Measurements from ENCODE around the gene PPP2CA.
"Not testable (repeated sequence)": the region's sequence is repeated elsewhere in the genome, so short reads cannot be mapped to it uniquely, and the experiment has no call there.

PPP2CA gene

DNA sequence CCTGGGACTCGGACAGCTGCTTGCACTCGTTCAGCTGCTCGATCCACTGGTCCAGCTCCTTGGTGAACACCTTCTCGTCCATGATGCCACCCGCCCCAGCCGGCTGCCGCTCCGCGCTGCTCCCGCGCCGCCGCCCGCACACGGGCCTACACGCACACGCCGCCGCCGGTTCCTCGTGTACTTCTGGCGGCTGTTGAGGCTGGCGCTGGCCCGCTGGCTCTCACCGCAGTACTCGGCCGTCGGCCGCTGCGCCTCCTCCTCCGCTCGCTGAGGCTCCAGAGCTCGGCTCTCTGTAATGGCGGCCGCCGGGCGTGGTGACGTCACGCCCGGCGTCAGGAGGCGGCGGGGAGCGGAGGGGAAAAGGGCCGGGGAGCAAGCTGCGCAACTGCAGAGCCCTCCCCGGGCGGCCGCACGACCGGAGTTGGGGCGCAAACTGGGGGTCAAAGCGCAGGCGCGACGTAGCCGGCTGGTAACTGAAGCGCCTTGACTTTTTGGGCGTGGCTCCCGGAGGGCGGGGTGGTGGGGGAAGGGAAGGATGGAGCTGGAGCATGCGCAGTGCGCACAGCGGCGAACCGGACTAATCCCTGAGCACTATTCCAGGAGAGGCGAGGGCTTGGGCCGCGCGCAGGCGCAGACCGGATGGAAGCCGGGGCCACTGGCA is at the start of gene PPP2CA:
Gene PPP2CA, minus strand, starts transcription at position 294 of the 661 bp plus-strand sequence. Its CDS starts 212 bp downstream, at position 82.
- peak; percentile 99 for DNase-seq

DNA sequence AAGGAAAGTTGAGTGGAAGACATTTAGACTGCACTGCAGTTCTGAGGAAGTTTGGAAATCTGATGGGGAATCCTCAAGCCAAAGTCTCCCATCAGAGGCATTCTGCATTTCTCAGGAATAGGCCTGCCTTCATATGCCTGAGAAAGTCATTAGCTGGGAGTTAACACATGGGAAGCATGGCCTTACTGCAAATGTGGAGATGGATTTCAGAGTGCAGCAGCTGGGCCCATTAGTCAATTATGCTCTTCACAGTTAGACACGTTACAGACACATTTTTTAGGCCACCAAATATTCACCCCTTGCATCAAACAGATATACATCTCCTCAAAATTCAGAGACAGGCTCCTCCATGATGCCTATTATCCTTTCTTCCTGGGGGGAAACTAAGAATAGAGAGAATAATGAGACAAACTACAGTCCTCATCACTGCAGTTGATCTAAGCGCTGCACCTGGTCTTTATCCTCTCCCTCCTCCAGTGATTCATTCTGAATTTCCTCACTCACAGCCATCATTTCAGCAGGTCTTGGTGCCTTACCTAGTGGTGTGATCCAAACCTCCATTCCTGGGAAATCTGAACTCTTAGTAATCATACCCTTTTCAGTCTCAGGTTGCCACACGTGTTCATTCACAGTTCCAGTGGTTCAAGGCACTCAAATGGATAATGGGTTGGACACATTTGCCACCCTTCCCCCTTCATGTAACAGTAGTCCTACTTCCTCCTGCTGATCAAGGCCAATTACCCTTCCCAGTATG is 47.9 kb upstream of the PPP2CA start:
- DNase-seq = no peak

DNA sequence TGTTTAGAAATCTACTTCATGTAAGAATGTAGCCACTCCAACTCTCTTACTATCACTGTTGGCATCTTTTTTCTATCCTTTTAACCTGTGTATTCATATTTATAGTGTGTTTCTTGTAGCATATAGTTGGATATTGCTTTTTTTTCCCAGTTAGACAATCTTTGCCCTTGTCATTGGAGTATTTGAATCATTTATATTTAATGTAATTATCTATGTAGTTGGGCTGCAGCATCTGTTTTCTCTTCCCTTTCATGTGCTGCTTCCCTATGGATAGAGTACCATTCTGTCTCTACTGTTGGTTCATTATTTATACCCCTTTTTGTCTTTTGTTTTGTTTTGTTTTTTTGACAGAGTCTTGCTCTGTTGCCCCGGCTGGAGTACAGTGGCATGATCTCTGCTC is 45.2 kb upstream of the PPP2CA start:
- no peak for DNase-seq

DNA sequence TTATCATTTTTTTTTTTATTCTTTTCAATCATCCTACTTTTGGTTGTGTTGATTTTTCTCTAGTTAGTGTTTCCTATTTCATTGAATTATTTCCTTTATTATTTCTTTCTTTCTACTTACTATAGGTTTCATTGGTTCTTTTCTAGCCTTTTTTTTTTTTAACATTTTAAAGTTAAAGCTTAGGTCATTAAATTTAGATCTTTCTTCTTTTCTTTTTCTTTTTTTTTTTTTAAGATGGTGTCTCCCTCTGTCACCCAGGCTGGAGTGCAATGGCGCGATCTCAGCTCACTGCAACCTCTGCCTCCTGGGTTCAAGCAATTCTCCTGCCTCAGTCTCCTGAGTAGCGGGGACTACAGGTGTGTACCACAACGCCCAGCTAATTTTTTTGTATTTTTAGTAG is 43.0 kb upstream of the PPP2CA start:
- DNase-seq = no peak

DNA sequence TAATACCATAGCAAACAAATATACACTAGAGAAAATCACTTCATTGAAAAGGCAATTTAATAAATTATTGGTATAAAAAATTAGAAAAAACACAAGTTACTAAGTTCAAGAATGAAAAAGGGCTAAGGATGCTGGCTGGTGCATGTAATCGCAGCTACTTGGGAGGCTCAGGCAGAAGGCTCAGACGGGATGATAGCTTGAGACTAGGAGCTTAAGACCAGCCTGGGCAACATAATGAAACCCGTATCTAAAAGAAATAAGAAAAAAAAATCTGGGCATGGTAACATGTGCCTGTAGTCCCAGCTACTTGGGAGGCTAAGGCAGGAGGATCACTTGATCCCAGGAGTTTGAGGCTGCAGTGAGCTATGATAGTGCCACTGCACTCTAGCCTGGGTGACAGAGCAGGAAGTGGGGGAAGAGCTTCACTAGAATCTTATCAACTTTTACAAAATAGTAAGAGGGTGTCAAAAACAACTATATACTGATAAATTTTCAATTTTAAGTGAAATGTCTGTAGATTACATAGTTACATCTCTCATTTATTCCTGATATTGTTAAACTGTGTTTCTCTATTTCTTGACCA is 42.2 kb upstream of the PPP2CA start:
- no peak for DNase-seq

DNA sequence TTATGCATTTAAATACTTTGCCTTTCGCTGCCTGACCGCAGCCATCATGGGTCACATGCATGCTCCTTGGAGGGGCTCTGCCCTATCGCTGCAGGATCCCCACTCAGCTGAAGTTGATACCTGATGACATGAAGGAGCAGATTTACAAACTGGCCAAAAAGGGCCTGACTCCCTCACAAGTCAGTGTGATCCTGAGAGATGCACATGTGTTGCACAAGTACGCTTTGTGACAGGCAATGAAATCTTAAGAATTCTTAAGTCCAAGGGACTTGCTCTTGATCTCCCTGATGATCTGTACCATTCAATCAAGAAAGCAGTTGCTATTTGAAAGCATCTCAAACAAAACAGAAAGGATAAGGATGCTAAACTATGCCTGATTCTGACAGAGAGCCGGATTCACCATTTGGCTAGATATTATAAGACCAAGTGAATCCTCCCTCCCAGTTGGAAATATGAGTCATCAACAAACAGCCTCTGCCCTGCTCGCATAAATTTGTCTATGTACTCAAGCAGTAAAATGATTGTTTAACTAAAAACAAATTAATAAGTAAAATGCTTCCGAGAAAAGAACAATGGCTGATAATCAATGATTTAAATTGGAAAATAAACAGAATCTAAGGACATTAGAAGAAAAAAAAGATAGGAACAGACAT is 41.6 kb upstream of the PPP2CA start:
- DNase-seq = no peak

DNA sequence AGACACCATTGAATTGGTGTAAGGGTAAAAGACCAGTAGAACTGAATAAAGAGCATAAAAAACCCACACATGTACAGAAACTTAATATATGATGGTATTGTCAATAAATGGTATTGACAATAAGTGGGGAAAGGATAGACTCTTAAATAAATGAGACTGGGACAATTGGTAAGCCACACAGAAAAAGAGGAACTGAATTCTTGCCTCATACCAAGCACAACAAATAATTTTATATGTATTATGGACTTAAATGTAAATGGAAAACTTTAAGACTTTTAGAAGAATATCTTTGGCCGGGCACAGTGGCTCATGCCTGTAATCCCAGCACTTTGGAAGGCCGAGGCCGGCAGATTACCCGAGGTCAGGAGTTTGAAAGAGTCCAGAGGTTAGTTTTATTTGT is 37.9 kb upstream of the PPP2CA start:
- DNase-seq = no peak

DNA sequence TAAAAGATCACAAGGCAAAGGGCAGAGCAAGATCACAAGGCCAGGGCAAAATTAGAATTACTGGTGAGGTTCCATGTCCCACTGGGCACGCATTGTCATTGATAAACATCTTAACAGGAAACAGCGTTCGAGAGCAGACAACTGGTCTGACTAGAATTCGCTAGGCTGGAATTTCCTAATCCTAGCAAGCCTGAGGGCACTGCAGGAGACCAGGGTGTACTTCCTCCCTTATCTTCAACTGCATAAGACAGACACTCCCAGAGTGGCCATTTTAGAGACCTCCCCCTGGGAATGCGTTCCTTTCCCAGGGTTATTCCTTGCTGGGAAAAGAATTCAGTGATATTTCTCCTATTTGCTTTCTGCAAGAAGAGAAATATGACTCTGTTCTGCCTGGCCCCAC is 36.8 kb upstream of the PPP2CA start:
- not testable (repeated sequence) for DNase-seq

DNA sequence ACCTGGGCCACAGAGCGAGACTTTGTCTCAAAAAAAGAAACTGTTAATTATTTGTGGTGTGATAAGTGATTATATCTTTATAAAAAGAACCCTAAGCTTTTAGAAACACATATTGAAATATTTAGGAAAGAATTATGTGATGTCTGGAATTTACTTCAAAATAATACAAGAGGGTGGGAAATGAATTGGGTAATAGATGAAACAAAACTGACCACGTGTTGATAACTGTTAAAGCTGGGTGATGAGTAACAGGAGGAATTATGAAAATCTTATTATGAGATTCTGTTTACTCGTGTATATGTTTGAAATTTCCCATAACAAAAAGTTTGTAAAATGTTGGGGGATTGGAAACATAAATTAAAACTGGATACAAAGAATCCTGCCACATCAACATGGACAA is 33.0 kb upstream of the PPP2CA start:
- DNase-seq = no peak

DNA sequence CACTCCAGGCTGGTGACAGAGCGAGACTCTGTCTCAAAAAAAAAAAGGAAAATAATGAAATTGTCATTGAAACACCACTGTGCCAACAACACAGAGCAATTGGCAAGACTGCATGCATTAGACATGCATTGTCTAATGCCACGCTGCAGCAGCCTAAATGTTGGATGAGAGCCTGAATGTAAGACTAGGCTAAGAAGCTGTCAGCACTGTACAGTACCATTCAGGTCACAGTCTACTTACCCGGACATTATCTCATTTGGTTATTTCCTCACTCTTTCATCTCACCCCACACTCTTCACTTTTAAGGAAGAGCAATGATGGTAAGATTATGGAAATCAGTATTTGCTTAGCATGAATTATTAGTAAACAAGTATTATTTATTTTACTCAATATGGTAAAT is 31.3 kb upstream of the PPP2CA start:
- DNase-seq = no peak

DNA sequence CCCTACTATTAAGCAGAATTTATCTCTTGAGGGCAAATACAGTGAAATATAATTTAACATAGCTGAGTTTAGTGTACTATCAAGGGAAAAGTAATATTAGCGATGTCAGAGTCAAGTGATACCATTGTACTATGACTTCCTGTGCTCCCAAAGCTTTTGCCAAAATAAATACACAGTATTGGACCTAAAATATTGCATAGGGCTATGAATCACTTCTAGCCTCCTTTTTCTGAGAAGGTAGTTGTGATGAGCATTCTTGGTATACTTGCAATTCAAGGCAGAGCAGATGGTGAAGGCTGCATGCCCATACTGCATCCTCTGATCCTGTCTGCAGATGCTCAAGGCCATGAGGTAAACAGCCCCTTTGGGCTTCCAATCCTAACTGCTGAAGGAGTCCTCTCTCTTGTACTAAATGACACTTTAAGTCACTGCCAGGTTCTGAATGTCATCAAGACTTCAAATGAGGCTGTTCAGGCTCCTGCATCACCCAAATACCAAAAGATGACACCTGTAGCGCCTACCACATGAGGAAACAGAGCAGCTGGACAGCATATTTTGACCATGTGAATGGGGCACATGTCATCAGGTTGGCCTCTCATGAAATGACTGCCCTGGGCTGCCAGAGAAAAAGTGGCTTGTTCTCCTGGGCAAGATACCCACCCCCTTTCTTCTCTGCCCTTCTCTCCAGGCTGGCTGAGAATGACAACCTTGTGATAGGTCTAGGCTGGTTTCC is 29.7 kb upstream of the PPP2CA start:
- no peak for DNase-seq

DNA sequence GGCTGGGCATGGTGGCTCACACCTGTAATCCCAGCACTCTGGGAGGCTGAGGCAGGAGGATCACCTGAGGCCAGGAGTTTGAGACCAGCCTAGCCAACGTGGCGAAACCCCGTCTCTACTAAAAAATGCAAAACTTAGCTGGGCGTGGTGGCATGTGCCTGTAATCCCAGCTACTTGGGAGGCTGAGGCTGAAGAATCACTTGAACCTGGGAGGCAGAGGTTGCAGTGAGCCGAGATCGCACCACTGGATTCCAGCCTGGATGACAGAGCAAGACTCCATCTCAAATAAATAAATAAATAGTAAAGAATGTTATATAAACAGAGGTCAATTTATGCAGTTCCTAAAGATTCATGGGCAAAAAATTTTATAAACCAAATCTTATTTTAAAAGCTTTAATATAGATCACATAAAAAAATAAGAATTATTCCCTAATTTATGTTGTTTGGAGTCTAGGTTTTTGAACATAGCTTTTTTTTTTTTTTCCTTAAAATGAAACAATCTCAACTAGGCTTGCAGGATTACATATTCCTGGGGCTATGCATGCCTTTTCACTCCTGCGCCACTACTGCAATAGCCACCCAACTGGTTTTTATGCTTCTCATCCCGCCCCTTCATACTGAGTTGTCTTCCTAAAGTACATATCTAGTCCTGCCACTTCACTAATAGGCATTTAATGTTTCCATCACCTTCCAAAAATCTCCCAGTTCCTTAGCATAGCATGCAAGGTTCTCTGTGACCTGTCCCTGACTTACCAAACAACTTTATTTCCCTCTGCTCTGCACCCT is 27.7 kb upstream of the PPP2CA start:
- DNase-seq = not testable (repeated sequence)

DNA sequence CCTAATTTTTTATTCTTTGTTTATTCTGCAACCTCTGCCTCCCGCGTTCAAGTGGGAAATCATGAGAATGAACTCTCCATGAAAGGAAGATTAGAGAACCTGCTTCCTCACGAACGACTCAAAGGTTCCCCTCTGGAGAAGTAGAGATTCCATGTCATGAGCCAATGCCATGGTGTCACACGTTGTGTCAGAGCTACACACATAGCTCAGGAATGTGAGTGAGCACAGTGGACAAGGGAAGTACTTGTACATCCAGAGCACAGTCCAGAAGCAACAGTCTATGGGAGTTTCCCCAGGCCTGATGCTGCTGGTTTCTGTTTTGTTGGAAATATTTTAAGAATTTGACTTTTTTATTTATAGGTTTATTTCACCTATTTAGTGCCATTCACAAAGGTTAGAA is 26.8 kb upstream of the PPP2CA start:
- DNase-seq = no peak

DNA sequence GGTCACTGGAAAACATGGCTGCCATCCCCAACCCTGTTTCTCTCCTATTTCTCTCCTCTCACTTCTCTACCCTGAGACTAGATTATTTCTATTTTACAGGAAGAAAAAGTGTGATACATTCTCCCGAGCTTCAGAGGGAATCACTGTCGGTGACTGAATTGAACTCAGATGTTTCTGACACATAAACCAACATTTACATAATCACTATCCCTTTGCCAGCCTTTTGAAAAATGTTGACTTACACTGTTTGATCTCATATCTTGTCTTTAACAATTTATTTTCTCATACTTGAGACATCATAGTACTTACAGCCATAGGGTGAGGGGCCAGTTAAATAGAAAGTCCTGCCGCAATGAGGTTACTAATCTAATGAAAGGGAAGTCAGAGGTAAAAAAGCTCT is 25.1 kb upstream of the PPP2CA start:
- DNase-seq = no peak

DNA sequence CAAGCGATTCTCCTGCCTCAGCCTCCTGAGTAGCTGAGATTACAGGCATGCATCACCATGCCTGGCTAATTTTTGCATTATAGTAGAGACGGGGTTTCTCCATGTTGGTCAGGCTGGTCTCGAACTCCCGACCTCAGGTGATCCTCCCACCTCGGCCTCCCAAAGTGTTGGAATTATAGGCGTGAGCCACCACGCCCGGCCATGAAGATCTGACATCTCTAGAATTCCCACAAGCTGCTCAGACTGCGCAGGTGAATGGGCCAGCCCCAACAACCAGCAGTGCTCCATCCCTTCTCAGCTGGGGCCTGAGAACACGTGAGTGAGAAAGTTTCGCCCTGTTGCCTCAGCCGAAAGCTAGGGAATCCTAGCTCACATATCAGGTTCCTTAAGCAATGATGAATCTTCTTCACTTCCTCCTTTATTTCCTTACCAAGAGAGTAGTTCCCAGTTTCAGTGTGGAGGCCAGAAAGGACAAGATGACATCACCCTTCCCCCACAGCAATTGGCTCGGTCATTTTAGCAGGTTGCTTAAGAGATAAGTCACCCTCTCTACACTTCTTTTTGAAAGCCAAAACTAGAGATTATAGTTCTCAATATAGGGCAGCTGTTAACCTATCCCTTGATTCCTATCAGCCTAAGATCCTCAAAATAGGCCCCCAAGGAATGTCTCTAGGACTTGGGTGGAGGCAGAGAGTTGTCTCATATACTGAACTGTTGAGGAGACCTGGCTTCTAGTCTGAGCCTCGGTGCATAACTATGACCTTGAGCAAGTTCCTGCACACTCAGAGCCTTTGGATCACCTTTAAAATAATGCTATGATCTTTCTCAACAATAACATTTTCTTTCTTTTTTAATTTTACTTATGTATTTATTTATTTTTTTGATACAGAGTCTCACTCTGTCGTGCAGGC is 23.9 kb upstream of the PPP2CA start:
- DNase-seq = no peak

DNA sequence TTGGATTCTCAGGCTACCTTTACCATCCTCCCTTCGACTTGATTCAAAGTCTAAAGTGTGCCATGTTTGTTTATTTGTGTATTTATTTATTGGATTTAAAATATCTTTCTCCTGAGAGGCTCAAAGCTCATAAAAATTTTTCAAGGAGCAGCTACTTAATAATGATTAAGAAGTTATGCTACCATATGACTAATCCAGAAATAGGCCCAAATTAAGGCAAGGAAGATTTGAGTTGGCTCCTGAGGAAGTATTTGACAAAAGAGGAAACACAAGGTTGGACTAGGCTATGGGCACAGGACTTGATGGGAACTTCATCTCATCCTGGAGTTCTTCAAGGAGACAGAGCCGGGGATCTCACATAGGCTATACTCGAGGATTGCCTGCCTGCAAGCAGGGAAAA is 22.4 kb upstream of the PPP2CA start:
- DNase-seq = no peak

DNA sequence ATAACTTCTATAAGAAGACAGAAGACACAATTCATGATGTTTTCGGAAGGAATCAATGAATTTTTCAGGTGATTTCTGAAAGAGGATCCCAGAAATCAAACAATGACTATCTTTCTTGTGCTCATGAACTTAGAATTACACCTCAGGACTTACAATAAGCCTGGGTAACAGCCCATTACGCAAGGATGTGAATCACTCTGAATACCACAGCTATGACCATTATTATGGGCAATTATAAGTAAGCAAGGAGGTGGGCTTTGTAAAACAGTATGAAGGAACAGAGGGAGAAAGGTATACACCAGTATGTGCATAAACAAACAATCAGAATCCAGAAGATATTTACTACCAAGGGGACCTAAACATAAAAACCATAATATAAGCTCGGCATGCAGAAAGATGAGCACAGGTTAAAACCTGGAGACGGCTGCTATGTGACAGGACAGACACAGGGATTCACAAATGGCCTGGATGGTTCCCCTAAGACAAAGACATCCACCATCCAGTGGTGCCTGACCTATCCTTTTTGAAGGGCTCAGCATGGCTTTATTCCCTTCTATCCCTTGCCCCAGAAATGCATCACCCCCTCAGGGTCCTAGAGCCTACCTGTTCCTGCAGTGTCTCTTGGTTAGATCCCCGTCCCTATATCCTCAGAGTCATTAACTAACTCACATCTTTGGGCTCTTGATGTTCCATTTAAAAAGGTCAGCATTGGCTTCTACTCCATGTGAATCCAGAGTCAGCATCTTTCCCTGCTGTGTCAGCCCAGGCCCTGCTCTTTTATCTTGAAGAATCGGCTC is 21.8 kb upstream of the PPP2CA start:
- no peak for DNase-seq

DNA sequence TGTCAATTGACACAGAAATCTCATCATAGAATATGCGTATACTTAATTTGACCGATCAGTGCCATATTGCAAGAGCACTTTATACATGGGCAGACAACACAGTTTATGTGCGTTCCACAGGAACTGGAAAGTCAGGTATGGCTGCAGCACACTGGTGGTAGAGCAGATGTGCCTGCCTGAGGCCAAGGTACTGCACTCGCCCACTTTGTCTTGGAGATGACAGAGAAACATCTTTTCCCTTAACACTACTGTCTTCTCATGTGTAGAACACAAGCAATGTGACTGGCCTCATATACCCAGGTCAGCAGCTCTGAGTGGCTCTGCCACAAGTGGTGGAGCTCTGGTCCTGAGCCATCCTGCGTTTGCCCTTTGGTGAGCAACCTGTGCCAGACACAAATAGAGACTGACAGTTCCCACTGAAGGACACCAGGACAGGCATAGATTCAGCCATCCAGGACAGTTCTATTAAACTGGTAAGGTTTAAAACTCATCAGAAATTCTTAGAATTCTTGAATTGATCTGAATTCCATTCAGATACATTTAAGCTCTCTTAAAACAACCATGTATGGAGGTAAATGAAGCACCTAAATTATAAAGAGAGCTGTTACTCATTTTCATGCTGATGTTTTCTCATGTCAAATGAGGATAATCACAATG is 21.0 kb upstream of the PPP2CA start:
- DNase-seq = no peak

DNA sequence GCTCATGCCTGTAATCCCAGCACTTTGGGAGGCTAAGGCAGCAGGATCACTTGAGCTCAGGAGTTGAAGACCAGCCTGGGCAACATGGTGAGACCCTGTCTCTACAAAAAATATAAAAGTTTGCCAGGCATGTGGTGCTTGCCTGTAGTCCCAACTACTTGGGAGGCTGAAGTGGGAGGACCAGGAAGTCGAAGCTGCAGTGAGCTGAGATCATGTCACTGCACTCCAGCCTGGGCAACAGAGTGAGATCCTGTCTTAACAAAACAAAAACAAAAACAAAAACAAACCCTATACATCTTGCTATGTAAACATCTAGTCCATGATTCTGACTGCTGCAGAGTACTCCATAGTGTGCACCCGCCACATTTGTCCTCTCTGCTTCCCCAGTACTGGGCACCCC is 19.8 kb upstream of the PPP2CA start:
- DNase-seq = no peak

DNA sequence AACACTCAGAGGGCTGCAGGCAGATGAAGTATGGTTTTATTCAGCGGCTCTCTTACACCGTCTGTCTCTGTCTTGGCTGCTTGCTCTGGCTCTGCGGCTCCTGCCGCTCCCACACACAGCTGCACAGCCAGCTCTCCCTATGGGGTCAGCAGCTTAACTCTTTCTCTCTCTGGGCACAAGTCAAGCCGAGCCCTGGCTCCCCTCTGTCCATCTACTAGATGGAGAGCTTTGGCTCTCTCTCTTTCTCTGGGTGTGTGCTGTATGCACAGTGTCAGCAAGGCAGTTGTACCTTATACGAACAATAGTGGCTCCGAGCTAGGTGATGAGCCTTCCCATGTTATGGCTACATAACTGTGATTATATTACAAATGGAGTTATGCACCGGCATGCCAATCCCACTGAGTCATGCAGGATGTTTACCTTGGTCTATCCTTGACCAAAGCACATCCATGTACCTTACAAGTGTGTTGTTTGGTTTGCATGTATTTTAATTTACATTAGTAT is 19.3 kb upstream of the PPP2CA start:
- DNase-seq = no peak
